HG02571 (cell line): Measurements from ENCODE around the gene TRIM24.
"Not testable (repeated sequence)": the region's sequence is repeated elsewhere in the genome, so short reads cannot be mapped to it uniquely, and the experiment has no call there.

ENCODE experiments used
- ATAC-seq: cut with Tn5 transposase; IDR thresholded peaks from one replicate; pipeline ENCODE4 v1.9.1; 2021; ENCODE audit warnings: mild to moderate bottlenecking, moderate library complexity; ENCODE audit not compliant: unreplicated experiment

TRIM24 gene

DNA sequence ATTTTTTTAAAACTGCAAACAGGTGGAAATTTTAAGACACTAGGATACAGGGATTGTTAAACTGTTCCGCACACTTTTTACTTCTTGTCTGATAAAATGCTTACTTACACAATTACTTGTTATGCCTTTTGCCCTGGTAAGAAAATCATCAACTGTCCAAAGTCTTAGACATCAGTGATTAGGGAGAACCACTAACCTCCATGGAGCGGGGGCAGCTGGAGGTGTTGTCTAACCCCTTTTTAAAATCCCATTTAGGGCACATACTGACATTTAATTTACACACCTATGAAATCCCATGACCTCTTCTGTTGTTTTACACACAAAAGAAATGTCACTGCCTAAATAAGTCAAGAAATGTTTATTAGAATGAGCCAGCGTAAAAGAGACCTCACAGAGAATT lies 65.7 kb downstream of the TRIM24 start:
- ATAC-seq = no peak

- no peak for ATAC-seq
Measured at GRCh38 chr7:138527746-138528223, 67.7 kb downstream of the TRIM24 start.

GRCh38 chr7:138536833-138537232 lies 76.8 kb downstream of the TRIM24 start:
- not testable (repeated sequence) for ATAC-seq

DNA sequence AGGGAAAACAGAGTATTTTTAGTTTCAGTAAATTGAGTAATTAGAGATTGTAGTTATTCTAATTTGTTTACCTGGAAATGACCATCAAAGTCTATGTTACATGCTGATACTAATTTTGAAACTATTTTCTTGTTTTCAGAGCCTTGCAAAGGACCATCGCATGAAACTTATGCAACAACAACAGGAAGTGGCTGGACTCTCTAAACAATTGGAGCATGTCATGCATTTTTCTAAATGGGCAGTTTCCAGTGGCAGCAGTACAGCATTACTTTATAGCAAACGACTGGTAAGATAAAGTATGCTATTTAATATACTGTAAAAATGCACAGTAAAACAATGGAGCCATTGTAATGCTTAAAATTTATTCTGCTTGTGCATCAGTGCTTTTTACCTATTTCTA lies 78.5 kb downstream of the TRIM24 start:
- no peak for ATAC-seq

- ATAC-seq = no peak
Measured at GRCh38 chr7:138538997-138539644, 79.1 kb downstream of the TRIM24 start.

DNA sequence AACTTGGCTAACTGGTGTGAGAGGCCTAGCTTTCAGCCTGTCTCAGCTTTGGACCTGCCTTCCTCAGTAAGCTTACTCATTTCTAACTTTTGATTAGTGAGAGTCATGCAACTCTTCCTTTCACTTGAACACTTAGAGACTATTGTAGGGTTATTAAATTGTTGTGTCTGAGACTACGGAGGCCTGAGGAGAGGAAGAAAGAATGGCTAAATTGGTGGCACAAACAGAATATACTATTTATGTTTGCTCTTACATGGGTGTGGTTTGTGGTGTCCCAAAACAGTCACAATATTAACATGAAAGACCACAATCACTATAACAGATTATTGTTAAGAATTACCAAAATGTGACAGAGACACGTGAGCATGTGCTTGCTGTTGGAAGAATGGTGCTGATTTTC lies 82.1 kb downstream of the TRIM24 start:
- ATAC-seq = peak; percentile 68

DNA sequence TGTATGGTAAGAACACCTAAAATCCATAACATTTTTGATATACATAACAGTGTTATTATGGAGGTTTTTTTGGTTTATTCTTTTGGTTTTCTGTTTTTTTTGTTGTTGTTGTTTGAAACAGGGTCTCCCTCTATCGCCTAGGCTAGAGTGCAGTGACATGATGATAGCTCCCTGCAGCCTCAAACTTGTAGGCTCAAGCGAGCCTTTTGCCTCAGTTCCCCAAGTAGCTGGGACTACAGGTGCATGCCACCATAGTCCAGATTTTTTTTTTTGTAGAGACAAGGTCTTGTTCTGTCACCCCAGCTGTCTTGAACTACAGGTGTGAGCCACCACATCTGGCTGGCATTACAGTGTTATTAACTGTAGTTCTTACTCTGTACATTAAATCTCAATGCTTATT lies 83.7 kb downstream of the TRIM24 start:
- no peak for ATAC-seq

DNA sequence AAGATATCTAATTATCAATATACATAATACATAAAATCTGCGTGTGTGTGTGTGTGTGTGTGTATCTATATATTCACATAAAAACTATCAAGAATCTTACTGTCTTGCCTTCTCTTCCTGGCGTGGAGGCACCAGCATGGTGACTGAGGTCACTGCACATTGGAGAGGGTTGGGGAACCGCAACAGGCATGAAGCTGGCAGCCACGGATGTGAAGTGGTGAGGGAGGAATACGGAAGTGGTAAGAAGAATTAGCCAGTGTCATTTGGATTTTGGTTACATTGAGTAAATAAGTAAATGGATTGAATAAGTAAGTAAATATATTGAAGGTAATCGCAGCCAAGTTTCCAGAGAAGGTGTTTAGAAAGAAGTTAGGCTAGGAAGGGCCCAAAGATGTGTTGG lies 85.1 kb downstream of the TRIM24 start:
- ATAC-seq = no peak

DNA sequence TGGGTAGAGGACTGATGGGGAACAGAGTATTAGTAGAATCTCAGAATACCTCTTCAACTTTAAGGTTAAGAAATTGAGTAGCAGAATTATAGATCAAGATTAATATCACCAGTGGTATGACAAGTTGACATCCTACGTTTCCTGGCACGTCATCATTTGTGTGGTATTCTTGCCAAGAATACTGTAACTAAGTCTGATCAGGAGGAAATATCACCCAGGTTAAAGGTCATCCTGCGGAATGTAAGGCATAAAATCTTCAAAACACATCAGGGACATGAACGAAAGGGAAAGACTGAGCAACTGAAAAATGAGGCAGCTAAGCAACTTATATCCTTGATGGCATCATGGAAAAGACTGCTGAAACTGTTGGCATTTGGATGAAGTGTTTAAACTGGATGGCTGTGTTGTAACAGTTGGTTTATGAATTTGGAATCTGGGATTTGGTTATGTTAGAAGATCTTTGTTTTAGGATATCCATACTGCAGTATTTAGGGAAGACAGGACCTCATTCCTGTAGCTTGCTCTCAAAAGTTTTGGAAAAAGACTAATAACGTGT lies 86.1 kb downstream of the TRIM24 start:
- no peak for ATAC-seq

DNA sequence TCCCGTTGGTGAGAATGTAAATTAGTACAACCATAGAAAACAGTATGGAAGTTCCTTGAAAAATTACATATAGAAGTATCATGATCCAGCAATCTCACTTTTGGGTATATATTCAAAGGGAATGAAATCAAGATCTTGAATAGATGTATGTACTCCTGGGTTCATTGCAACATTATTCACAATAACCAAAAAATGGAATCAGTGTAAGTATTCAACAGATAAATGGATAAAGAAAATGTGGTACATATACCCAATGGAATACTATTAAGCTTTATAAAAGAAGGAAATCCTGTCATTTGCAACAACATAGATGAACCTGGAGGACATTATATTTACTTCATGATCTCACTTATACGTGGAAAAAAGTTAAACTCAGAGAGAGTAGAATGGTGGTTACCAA lies 86.8 kb downstream of the TRIM24 start:
- no peak for ATAC-seq

GRCh38 chr7:138549082-138549481 lies 89.0 kb downstream of the TRIM24 start:
- no peak for ATAC-seq

DNA sequence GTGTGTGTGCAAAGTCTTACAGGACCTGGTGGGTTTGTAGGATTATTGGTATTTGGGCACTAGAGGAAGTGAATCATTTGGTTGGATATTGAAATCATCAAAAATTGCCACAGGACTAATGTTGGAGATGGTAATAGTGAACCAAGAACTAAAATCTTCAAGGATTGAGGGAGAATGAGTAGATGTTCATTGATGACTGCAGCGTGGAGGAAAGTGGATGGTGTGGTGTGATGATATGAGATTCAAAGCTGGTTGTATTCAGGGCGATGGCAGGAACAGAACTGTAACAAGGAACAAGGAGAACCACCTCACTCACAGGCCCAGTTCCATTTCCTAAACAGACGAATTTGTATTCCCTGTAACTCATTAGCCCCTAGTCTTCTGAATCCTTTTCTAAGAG lies 90.3 kb downstream of the TRIM24 start:
- ATAC-seq = no peak

DNA sequence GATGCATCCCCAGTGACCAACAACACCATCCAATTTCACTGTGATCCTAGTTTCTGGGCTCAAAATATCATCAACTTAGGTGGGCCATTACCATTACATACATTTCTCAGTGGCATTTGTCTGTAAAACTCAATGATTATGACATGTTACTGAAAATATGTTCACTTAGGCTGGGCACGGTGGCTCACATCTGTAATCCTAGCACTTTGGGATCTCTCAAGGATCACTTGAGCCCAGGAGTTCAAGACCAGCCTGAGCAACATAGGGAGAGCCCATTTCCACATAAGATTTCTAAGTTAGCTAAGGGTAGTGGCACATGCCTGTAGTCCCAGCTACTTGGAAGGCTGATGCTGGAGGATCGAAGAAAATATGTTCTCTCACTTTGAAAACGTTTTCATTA lies 91.0 kb downstream of the TRIM24 start:
- no peak for ATAC-seq

GRCh38 chr7:138553805-138554204 lies 93.7 kb downstream of the TRIM24 start:
- no peak for ATAC-seq

- no peak for ATAC-seq
Measured at GRCh38 chr7:138554674-138555073, 94.6 kb downstream of the TRIM24 start.

DNA sequence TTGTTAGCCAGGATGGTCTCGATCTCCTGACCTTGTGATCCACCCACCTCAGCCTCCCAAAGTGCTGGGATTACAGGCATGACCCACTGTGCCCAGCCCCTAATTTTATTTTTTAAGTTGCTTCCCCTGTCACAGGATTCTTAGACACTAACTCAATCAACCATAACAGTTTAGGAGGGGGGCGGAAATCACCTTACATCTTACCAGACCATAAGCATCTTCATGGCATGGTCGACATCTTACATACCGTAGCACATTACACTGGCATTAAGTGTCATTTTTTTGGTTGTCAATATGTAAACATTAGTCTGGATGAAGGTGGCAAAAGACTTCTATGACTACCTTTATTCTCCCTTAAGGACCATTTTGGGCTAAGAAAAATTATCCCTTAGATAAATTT lies 95.6 kb downstream of the TRIM24 start:
- ATAC-seq = no peak

GRCh38 chr7:138556771-138557484 lies 96.9 kb downstream of the TRIM24 start:
- ATAC-seq = no peak

DNA sequence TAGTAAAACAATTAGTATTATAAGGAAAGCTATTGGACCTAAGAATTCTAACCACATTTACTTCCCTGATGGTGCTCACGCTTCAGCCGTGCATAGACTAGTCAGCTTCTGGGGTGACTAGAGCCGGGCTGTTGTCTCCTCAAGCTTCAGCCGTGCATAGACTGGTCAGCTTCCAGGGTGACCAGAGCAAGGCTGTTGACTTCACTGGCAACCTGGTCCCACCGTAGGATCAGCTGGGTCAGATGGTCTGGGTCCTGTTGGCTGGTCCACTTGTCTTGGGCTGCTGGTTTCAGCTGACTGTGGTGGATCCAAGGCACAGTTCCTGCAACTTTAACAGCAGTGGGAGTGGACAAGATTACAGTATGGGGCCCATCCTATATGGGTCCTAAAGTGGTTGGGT lies 99.4 kb downstream of the TRIM24 start:
- ATAC-seq = no peak

- no peak for ATAC-seq
Measured at GRCh38 chr7:138563808-138564207, 103.7 kb downstream of the TRIM24 start.

- ATAC-seq = no peak
Measured at GRCh38 chr7:138564365-138564764, 104.3 kb downstream of the TRIM24 start.

DNA sequence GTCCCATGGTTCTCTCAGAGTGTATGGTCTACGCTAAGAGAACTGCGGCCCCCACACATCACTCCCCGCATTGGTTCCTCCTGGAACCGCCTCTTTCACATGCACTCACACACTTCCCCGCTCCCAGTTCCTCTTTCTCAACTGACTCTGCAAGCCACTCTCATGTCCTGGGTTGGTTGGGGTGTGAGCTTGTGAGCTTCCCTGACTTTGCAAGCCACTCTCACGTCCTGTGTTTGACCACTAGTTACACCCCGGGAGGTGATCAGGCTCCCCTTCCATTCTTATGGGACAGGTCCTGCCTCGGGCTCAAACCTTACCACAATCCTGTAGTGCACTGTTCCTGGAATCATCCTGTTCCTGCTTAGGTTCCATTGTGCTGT lies 105.0 kb downstream of the TRIM24 start:
- no peak for ATAC-seq

DNA sequence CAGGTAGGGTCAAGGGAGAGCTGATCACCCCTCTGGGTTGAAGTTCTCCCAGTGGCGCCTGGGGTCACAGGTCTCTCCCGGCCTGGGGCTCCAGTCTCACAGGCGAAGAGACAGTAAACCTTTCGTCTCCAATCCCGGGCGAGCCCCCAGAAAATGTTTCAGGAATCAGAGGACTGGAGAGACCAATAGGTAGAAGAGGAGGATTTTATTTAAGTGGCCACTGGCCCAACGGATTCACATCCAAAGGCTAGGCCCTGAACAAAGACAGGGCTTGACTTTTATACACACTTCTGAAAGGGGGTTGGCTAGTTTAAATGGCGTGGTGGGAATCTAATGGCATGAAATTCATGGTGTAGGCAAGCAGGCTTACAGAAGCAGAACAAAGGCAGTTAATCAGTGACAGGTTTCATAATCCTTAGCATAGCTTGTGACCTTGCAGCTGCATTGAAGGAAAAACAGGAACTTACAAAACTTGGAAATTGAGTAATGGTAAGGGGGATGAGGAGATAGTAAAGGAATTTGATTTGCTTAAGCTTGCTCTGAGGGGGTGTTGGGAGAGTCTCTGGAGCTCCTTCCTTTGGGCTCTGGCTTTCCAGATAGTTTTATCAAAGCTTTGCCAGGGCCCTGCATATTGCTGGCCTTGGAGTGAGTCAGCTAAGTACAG lies 105.5 kb downstream of the TRIM24 start:
- no peak for ATAC-seq
